HCT116 (cell line): Measurements from ENCODE around the gene MICAL3. TPM values are rescaled to one million over a fixed set of nuclear protein-coding genes. Genes with fewer than 3 reads are reported as not detected.

Experiments
- ATAC-seq: fragments of 200-7000 bp; cut with Tn5 transposase; 2 replicates; pipeline ENCODE4 v1.9.1; 2020; ENCODE audit warnings: mild to moderate bottlenecking, moderate library complexity
- BruUV-seq: library from RNA; stranded (reverse); fragments of 400-500 nt; replicated peaks from 2 replicates; lab custom pipeline; 2021; lab: Mats Ljungman, UMichigan
- CTCF ChIA-PET: fragments of 300-600 bp; sonication (Branson Sonifier 250); formaldehyde crosslinking; loops from one replicate; lab custom pipeline; 2021; ENCODE audit warnings: antibody characterized with exemption; lab: Charles Lee
- POLR2A ChIA-PET: fragments of 300-600, 350-600 bp; sonication (Branson Sonifier 250); formaldehyde crosslinking; loops from one replicate; lab custom pipeline; 2021; ENCODE audit warnings: antibody characterized with exemption; lab: Charles Lee
- RAD21 ChIA-PET, 2 experiments: fragments of 300-600 bp; sonication (Branson Sonifier 250); formaldehyde crosslinking; loops; one replicate each; lab custom pipeline; 2023; ENCODE audit warnings: low total read pairs in 2 of 2; ENCODE audit not compliant: uncharacterized antibody in 2 of 2, unreplicated experiment in 2 of 2, low non-redundant PET in 1 of 2; lab: Charles Lee
- DNase-seq: peaks from one replicate; pipeline ENCODE4 v3.0.0-alpha.2; 2010; ENCODE audit warnings: low read depth, low spot score
- H2AFZ ChIP-seq: fragments of 200-600 bp; shearing (Covaris generic), sonication (generic); 2 replicates; pipeline ENCODE4 v1.6.1; 2017; ENCODE audit warnings: low read depth, mixed run types, mixed read lengths, antibody characterized with exemption, low read length; ENCODE audit not compliant: poor library complexity, severe bottlenecking
- H3K27ac ChIP-seq: 2 replicates; pipeline ENCODE4 v1.5.1; 2012; ENCODE audit warnings: low read depth, low read length
- H3K27me3 ChIP-seq: fragments of 200-600 bp; sonication (generic); 2 replicates; pipeline ENCODE4 v1.6.1; 2016; ENCODE audit warnings: mixed run types, low read length, mixed read lengths; ENCODE audit not compliant: insufficient read depth
- H3K36me3 ChIP-seq, 2 experiments: fragments of 200-500 bp in 1 of 2; fragments of 200-600 bp in 1 of 2; sonication (Bioruptor generic) in 1 of 2; sonication (generic) in 1 of 2; 2 replicates each; pipeline versions ENCODE4 v1.5.1 to v1.6.1; 2014 to 2016; ENCODE audit warnings: low read length in 2 of 2, inconsistent platforms in 1 of 2, mixed read lengths in 1 of 2, mixed run types in 1 of 2; ENCODE audit not compliant: insufficient read depth in 2 of 2, control insufficient read depth in 1 of 2
- H3K4me1 ChIP-seq, 2 experiments: fragments of 200-600 bp in 1 of 2; sonication (generic) in 1 of 2; 2 replicates each; pipeline versions ENCODE4 v1.5.1 to v1.6.1; 2012 to 2017; ENCODE audit warnings: low read length in 2 of 2, inconsistent platforms in 1 of 2, mild to moderate bottlenecking in 1 of 2, mixed read lengths in 1 of 2, mixed run types in 1 of 2, moderate library complexity in 1 of 2; ENCODE audit not compliant: insufficient read depth in 2 of 2, control insufficient read depth in 1 of 2
- H3K4me2 ChIP-seq: fragments of 200-600 bp; sonication (generic); 2 replicates; pipeline ENCODE4 v1.6.1; 2017; ENCODE audit warnings: mixed run types, low read length, mixed read lengths
- H3K4me3 ChIP-seq, 2 experiments: fragments of 200-600 bp in 1 of 2; sonication (generic) in 1 of 2; replicated peaks in 1 of 2; 2 replicates each; pipeline ENCODE4 v1.5.1; 2011 to 2016; ENCODE audit warnings: low read length in 2 of 2, control low read depth in 1 of 2, low read depth in 1 of 2, mild to moderate bottlenecking in 1 of 2, mixed read lengths in 1 of 2, mixed run types in 1 of 2
- H3K79me2 ChIP-seq: fragments of 200-600 bp; sonication (generic); 2 replicates; pipeline ENCODE4 v1.6.1; 2017; ENCODE audit warnings: mild to moderate bottlenecking, mixed run types, low read length, moderate library complexity, mixed read lengths; ENCODE audit not compliant: insufficient read depth
- H3K9ac ChIP-seq: fragments of 200-600 bp; sonication (generic); 2 replicates; pipeline ENCODE4 v1.6.1; 2016; ENCODE audit warnings: low read length, mixed read lengths
- H3K9me2 ChIP-seq: fragments of 200-600 bp; sonication (generic), shearing (Covaris generic); 2 replicates; pipeline ENCODE4 v1.6.1; 2017; ENCODE audit warnings: mixed run types, mild to moderate bottlenecking, moderate library complexity; ENCODE audit not compliant: insufficient read depth
- H3K9me3 ChIP-seq, 2 experiments: fragments of 200-500 bp in 1 of 2; fragments of 200-600 bp in 1 of 2; sonication (Bioruptor generic) in 1 of 2; sonication (generic) in 1 of 2; 2 replicates each; pipeline ENCODE4 v1.6.1; 2014 to 2017; ENCODE audit warnings: low read length in 2 of 2, mixed read lengths in 2 of 2, inconsistent platforms in 1 of 2, low read depth in 1 of 2, mild to moderate bottlenecking in 1 of 2, mixed run types in 1 of 2, moderate library complexity in 1 of 2; ENCODE audit not compliant: control insufficient read depth in 1 of 2, insufficient read depth in 1 of 2
- H4K20me1 ChIP-seq: fragments of 200-600 bp; sonication (generic), shearing (Covaris generic); 2 replicates; pipeline ENCODE4 v1.6.1; 2017; ENCODE audit warnings: mixed run types, mild to moderate bottlenecking, moderate library complexity; ENCODE audit not compliant: insufficient read depth
- ATF3 ChIP-seq: IDR thresholded peaks from 2 replicates; pipeline ENCODE4 v1.6.1; 2012
- CEBPB ChIP-seq: IDR thresholded peaks from 2 replicates; pipeline ENCODE4 v1.6.1; 2012; ENCODE audit warnings: low read depth
- CTCF ChIP-seq, 3 experiments: fragments of 200-600 bp in 1 of 3; sonication (generic) in 1 of 3; IDR thresholded peaks in 2 of 3; conservative IDR thresholded peaks in 1 of 3; 2 replicates each; pipeline ENCODE4 v1.5.1; 2012 to 2017; ENCODE audit warnings: low read depth in 2 of 3, low read length in 2 of 3, antibody characterized with exemption in 1 of 3, borderline replicate concordance in 1 of 3, control low read depth in 1 of 3, mild to moderate bottlenecking in 1 of 3, mixed read lengths in 1 of 3, mixed run types in 1 of 3, moderate library complexity in 1 of 3; ENCODE audit not compliant: insufficient read depth in 1 of 3
- EGR1 ChIP-seq: IDR thresholded peaks from 2 replicates; pipeline ENCODE4 v1.6.1; 2012; ENCODE audit warnings: low read depth
- ELF1 ChIP-seq: IDR thresholded peaks from 2 replicates; pipeline ENCODE4 v1.6.1; 2012; ENCODE audit warnings: low read depth, borderline replicate concordance
- EZH2 ChIP-seq: fragments of 200-600 bp; sonication (generic); IDR thresholded peaks from 2 replicates; pipeline ENCODE4 v1.6.1; 2017; ENCODE audit warnings: antibody characterized with exemption, mixed run types
- EZH2phosphoT487 ChIP-seq: fragments of 200-600 bp; IDR thresholded peaks from 2 replicates; pipeline ENCODE4 v1.6.1; 2018; ENCODE audit warnings: antibody characterized with exemption, borderline replicate concordance
- JUND ChIP-seq: IDR thresholded peaks from 2 replicates; pipeline ENCODE4 v1.6.1; 2012
- MAX ChIP-seq: IDR thresholded peaks from 2 replicates; pipeline ENCODE4 v1.6.1; 2012
- RAD21 ChIP-seq: IDR thresholded peaks from 2 replicates; pipeline ENCODE4 v1.6.1; 2012; ENCODE audit warnings: low read depth, mild to moderate bottlenecking
- SIN3A ChIP-seq: IDR thresholded peaks from 2 replicates; pipeline ENCODE4 v1.6.1; 2012; ENCODE audit warnings: low read depth
- SP1 ChIP-seq: IDR thresholded peaks from 2 replicates; pipeline ENCODE4 v1.6.1; 2012; ENCODE audit warnings: low read depth
- SRF ChIP-seq: IDR thresholded peaks from 2 replicates; pipeline ENCODE4 v1.6.1; 2012; ENCODE audit warnings: low read depth
- TCF7L2 ChIP-seq: IDR thresholded peaks from 2 replicates; pipeline ENCODE4 v1.7.0; 2011; ENCODE audit warnings: borderline replicate concordance, inconsistent platforms; ENCODE audit not compliant: insufficient read depth, insufficient read length; ENCODE audit errors: extremely low read depth
- YY1 ChIP-seq: IDR thresholded peaks from 2 replicates; pipeline ENCODE4 v1.6.1; 2011; ENCODE audit warnings: low read length, low read depth, moderate library complexity, mild to moderate bottlenecking; ENCODE audit not compliant: insufficient replicate concordance; ENCODE audit errors: extremely low read depth
- ZBTB33 ChIP-seq: IDR thresholded peaks from 2 replicates; pipeline ENCODE4 v1.6.1; 2011; ENCODE audit warnings: mild to moderate bottlenecking, low read length, moderate library complexity; ENCODE audit not compliant: insufficient replicate concordance; ENCODE audit errors: extremely low read depth
- ZFX ChIP-seq: fragments of 450-650 bp; IDR thresholded peaks from 2 replicates; pipeline ENCODE4 v1.6.1; 2017
- ZNF274 ChIP-seq: fragments of 200-500 bp; sonication (Bioruptor generic); IDR thresholded peaks from 2 replicates; pipeline ENCODE4 v1.6.1; 2014; ENCODE audit warnings: mild to moderate bottlenecking, low read depth, low read length, inconsistent platforms
- intact Hi-C: fragments of 100-400 bp; cut with micrococcal nuclease; formaldehyde crosslinking; loops from 2 replicates; pipeline ENCODE4 v1.10.0; 2022
- total RNA-seq: library from RNA; stranded (reverse); gene quantifications from one replicate; pipeline ENCODE4 v1.2.1, GENCODE V29; 2021; ENCODE audit not compliant: unreplicated experiment

The MICAL3 gene
- total RNA-seq, 1 experiment from 2014 or later: 30.8 TPM

GRCh38 chr22:17786435-17787161 lies 237.8 kb downstream of the MICAL3 start:
- no peaks in the 10 kb centered on the region for H4K20me1 ChIP-seq
- no peaks in the 10 kb centered on the region for H3K9me3 ChIP-seq
- POLR2A ChIA-PET: no interaction called here
- no peak overlapping the region for H2AFZ ChIP-seq
- DNase-seq (no peak), ATAC-seq (no peak)
- H3K4me3 ChIP-seq: no peak overlapping the region
- intact Hi-C loops: no loop called here
- no peaks in the 10 kb centered on the region for H3K9me2 ChIP-seq
- CTCF ChIA-PET: interaction anchor here (1.2 to 5.8 kb wide), 8 partner anchors 12 to 712 kb away, joined by 3 to 96 read pairs (median 9); partner anchors contain the start of gene PEX26
- no peaks in the 10 kb centered on the region for H3K79me2 ChIP-seq
- RAD21 ChIA-PET: interaction anchor here (0.6 to 1.7 kb wide), 2 partner anchors 44 to 291 kb away, joined by 4 to 5 read pairs; partner anchors contain the start of gene PEX26 (in 1 of the 2)
- no peak overlapping the region for H3K27ac ChIP-seq
- peaks cover 0 to 3% of the 10 kb centered on the region in 2 experiments; a peak in 1 of 4 replicates for H3K36me3 ChIP-seq
- no peak overlapping the region for H3K9ac ChIP-seq
- TF ChIP-seq ATF3 (no peak), JUND (no peak), SP1 (no peak), SIN3A (no peak), TCF7L2 (no peak), CEBPB (no peak), RAD21 (no peak), ZBTB33 (no peak), MAX (no peak), CTCF (IDR thresholded peaks at IDR 0.05 in 2 of 3, conservative IDR thresholded peaks at IDR 0.05 in 1 of 3; ENCODE audit: borderline replicate concordance in 1 of 3, insufficient read depth in 1 of 3, low read depth in 2 of 3, low read length in 2 of 3) (no peak), ZNF274 (no peak), EZH2phosphoT487 (no peak), SRF (no peak), YY1 (no peak), ELF1 (no peak), EZH2 (no peak), ZFX (no peak), EGR1 (no peak)
- TF ChIP-seq, all 23 proteins: peak for 0
- no peaks in the 10 kb centered on the region for H3K27me3 ChIP-seq
- peaks cover 3 to 14% of the 10 kb centered on the region in 2 experiments; a peak in 3 of 4 replicates for H3K4me1 ChIP-seq
- no peak overlapping the region for H3K4me2 ChIP-seq
- no TSS peak for BruUV-seq
